GM21723 (cell line): Measurements from ENCODE around the gene ZMYM4.

ENCODE experiments used
- ATAC-seq: cut with Tn5 transposase; IDR thresholded peaks from one replicate; pipeline ENCODE4 v1.9.1; 2021; ENCODE audit warnings: mild to moderate bottlenecking, moderate library complexity; ENCODE audit not compliant: unreplicated experiment

The ZMYM4 gene

DNA sequence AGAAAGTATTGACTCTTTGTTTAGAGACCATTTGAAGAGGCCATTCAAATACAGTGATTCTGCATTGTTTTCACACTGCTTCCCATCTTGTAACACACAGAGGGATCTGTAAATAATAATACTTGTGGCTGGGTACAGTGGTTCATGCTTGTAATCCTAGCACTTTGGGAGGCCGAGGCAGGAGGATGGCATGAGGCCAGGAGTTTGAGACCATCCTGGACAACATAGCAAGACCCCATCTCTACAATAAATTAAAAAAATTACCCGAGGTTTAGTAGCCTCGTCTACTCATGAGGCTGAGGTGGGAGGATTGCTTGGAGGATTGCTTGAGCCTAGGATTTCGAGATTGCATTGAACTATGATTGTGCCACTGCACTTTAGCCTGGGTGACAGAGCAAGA, 5.7 kb downstream of the ZMYM4 start:
- ATAC-seq: no peak

DNA sequence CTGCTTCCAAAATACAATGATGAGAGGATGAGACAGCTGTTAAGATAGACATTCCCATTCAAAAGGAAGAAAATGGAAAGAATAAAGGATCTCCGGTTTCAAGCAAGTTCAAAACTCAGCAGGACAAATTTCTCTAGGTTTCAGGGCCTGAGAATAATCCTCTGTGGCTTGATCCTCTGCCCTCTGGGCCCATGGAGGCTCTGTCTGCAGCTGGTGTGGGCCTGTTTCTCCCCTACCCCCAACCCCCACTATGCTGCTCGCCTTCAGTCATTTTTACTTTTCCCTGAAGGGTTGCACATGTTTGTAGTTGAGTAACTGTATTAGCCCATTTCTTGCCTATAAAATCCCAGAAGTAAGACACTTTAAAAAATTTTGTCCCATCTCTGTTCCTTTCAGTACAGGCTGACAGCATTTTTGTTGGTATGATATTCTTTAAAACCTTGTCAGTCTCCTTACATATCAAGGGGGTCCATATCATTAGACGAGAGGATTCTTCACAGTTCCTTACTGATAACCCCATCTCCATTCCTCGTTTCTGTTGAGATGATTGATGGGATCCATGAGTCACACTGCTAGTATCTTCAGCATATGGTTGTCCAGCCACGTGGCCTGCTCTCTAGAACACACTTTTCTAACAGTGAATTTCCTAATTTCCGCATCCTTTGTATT, 10.5 kb downstream of the ZMYM4 start:
- no peak for ATAC-seq

DNA sequence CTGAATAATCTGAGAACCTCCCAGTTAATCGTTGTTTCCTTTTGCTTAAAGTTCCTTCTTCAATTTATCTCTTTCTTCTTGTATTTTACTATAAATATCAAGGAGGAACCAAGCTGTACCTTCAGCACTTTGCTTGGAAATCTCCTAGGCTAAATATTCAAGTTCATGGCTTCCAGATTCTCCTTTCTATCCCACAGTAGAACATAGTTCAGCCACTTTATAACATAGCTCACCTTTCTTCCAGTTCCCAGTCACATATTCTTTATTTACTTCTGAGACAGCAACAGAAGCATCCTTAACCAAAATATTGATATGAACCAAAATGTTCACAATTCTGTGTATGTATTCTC, 11.0 kb downstream of the ZMYM4 start:
- no peak for ATAC-seq

DNA sequence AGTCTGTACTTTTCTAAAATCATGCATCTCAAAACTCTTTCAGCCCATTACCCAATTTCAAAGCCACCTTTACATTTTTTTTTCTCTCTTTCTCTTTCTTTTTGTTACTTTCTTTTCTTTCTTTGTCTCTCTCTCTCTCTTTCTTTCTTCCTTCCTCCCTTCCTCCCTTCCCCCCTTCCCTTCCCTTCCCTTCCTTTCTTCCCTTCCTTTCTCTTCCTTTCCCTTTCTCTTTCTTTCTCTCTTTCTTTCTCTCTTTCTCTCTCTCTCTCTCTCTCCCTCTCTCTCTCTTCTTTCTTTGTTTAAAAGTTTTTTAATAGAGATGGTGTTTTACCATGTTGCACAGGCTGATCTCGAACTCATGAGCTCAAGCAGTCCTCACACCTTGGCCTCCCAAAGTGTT, 11.5 kb downstream of the ZMYM4 start:
- no peak for ATAC-seq

DNA sequence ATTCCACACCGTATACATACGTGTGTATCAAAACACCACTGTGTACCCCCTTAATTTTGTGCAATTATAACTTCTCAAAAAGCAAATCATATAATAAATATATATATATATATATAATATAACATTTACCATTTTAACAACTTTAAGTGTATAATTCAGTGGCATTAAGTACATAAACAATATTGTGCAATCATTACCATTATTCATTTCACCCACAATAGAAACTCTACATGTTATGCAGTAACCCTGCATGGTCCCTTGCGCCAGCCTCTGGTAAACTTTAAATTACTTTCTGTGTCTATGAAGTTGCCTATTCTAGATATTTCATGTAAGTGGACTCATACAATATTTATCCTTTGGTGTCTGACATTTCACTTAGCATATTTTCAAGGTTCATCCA, 13.1 kb downstream of the ZMYM4 start:
- ATAC-seq: no peak

DNA sequence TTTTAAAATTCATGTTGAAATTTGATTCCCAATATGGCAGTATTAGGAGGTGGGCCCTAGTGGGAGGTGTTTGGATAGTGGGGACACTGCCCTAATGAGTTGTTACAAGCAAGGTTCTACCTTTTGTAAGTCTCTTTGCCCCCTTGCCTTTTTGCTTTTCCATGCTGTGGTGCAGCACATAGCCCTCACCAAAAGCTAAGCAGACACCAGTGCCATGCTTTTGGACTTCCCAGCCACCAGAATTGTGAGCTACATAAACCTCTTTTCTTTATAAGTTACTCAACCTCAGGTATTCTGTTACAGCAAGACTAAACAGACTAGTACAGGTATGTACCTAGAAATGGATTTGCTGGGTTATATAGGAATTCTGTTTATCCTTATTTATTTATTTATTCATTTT, 13.7 kb downstream of the ZMYM4 start:
- ATAC-seq: no peak

DNA sequence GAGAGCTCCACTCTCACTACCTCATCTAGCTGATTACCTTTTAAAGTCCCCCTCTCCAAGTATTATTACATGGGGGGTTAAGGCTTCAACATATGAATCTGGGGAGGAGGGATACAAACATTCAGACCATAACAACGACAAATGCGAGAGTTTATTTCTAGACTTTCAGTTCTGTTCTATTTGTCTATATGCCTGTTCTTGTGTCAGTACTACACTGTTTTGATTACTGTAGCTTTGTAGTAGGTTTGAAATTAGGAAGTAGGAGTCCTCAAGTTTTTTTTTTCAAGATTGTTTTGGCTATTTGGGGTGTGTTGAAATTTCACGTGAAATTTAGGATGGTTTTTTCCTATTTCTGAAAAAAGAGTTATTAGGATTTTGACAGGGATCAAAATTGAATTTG, 16.3 kb downstream of the ZMYM4 start:
- no peak for ATAC-seq

DNA sequence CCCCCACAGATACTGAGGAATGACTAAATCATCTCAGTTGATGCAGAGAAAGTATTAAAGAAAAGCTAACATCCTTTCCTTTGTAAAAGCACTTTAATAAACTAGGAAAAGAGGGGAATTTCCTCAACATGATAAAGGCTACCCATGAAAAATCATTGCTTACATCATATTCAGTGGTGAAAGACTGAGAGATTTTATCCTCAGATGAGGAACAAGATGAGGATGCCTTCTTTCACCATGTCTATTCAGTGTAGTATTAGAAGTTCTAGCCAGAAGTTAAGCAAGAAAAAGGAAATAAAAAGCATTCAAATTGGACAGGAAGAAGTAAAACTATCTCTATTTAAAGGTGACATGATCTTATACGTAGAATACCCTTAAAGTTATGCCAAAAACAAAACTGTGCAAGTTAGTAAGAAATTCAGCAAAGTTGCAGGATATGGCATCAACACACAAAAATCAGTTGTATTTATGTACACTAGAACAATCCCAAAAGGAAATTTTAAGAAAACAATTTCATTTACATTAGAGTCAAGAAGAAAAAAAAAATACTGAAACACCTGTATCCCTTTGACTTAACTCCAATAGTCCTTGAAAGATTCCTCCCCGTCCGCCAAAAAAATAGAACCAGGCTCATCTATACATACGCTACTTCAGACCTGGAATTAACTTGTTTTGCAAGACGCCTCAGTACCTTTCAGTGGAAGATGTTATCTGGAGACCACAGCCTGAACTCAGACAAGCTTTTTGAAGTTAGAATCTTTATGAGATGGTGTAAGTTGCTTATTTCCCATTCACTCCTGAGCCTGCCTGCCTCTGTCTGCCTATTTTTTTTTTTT, 17.5 kb downstream of the ZMYM4 start:
- no peak for ATAC-seq

DNA sequence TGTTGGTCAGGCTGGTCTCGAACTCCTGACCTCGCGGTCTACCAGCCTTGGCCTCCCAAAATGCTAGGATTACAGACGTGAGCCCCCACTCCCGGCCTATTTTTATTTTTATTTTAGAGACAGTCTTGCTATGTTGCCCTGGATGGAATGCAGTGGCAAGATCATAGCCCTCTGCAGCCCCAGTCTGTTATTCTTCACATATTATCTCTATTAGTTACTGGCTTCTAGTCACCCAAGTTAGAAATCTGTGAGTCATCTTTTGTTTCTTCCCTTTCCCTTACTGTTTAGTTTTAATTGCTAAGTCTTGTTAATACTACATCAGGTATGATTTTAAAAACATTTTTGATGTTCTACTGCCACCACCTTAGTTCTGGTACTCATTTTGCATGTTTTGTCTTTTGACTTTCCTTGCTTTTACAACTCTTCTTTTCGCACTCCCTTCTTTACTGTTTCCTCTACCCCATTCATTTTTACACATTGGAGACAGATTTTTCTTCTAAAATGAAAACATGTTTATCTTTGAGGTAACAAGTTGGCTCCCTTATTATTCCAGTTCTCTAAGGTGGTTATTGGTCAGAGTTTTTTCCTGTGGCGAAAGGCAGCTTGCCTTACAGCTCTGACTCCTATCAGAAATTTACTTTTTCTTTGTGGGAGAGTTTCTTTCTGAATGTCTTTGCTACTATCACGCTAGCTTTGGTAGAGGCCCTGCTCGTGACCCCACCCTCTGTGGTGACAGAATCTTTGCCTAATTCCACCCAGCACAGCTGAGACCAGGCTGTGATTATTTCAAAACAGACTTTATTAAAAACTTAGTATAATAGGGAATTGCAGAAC, 19.5 kb downstream of the ZMYM4 start:
- ATAC-seq: no peak

DNA sequence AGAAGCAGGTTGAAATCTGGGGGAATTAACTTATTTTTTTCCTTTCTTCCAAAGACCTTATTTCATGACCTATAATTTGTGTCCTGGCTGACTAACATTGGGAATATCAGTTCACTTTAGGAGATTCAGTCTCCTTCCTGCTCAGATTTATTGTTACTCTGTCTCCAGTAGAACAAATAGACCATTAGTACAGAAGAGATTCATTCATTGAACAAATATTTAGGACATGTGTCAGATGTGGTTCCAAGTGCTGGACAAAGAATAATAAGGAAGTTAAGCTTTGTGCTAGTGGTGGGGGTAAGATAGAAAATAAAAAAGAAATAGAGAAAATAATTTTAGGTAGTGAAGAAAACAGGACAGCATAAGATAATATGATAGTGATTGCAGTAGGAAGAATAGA, 20.3 kb downstream of the ZMYM4 start:
- ATAC-seq: no peak

DNA sequence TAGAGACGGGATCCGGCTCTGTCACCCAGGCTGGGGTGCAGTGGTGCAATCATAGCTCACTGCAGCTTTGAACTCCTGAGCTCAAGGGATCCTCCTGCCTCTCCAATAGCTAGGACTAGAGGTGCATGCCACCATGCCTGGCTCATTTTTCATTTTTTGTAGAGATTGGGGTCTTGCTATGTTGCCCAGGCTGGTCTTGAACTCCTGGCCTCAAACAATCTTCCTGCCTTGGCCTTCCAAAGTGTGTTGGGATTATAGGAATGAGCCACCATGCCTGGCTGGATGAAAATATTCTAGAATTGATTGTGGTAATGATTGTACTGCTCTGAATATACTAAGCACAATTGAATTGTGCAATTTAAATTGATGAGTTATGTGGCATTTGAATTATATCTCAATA, 21.9 kb downstream of the ZMYM4 start:
- ATAC-seq: no peak

DNA sequence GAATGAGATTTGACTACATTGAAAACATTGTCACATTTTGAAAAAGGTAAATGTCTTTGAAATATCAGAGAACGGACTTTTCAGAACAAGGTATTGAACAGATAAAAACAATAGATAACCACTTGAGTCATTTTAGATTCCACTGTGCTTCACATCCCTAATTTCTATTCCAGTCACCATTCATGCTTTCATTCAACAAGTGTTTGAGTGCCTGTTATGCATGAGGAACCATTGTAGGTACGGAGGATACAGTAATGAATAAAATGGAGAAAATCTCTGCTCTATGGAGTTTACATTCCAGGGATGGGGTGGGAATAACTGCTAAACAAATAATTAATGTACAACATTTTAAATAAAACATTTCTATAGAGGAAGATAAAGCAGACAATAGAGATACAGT, 26.3 kb downstream of the ZMYM4 start:
- no peak for ATAC-seq

DNA sequence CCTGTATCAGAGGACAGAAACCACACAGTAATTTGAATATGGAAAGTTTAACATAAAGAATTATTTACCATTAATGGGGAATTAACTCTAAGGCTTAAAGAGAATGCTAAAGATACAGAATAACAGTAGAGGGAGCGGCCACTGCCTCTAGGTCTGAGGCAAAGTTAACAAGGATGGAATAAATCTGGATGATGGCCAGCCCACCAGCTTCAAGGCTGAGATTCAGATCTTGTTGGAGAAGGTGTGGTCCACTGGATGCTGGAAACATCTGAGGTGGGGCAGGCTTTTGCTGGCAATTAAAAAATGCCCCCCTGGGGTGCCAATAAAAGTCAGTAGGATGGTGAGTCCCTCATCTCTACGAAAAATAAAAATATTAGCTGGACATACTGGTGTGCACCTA, 29.4 kb downstream of the ZMYM4 start:
- ATAC-seq: no peak

DNA sequence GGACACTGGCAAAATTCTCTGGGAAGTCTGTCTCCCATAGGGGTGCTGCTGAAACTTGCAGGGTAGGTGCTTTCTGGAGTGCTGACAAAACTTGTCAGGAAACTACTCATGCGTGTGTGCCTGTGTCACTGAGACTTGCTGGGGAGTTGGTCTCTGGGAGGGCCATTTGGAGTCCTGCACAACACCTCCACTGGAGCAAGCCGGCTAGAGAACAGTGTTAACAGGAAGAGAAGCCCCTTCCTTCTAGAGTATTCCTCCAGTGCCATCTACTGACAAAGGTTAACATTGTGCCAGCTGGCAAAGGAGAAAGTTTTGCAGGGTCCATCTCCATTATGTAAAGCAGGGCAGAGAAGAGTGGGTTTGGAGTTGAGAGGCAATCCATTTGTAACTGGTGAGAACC, 30.0 kb downstream of the ZMYM4 start:
- peak; percentile 54 for ATAC-seq

DNA sequence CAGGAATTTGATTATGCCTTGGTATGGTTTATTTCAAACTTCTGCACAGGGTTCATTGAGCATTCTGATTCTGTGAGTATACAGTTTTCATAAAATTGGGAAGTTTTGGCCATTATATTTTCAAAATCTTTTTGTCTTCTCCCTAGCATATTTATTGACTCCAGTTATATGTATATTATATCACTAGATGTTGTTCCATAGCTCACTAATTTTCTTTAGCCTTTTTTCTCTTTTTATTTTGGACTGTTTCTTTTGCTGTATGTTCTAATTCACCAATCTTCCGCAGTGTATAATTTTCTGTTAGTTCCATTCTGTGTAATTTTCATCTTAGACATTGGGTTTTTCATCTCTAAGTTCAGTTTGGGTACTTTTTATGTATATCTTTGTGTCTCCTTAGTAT, 31.9 kb downstream of the ZMYM4 start:
- no peak for ATAC-seq

DNA sequence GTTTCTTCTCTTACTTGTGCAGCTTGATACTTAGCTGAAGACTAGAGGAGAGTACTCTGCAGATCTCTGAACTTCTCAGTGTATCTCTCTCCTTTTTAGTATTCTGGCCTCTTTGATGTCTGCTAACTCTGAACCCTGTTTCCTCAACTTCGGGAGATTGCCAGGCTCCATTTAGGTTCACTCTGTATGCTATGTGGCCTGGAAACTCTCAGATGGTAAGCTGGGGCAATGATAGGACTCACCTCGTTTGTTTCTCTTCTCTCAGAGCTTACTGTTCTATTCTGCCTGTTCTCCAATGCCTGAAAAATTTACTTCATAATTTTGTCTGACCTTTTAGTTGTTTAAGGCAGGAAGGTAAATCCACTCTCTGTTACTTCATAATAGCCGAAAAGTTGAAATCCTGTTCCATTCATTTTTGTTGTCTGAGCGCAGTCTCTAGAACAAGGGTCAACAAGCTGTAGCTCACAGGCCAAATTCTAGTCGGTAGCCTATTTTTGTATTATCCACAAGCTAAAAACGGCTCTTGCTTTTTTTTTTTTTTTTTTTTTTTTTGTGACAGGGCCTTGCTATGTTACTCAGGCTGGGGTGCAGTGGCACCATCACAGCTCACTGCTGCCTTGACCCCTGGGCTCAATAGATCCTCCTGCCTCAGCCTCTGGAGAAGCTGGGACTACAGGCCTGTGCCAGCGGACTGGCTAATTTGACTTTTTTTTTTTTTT, 33.3 kb downstream of the ZMYM4 start:
- ATAC-seq: no peak

DNA sequence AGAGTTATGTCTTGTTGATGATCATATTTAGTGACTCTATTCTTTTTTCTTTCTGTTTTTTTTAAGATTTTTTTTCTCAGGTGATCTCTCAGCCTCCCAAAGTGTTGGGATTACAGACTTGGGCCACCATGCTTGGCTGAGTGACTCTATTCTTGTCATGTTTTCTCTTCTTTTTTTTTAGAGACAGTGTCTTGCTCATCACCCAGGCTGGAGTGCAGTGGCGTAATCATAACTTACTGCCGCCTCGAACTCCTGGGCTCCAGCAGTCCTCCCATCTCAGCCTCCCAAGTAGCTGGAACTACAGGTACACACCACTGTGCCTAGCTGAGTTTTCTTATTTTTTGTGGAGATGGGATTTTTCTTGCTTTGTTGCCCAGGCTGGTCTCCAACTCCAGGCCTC, 36.9 kb downstream of the ZMYM4 start:
- no peak for ATAC-seq

DNA sequence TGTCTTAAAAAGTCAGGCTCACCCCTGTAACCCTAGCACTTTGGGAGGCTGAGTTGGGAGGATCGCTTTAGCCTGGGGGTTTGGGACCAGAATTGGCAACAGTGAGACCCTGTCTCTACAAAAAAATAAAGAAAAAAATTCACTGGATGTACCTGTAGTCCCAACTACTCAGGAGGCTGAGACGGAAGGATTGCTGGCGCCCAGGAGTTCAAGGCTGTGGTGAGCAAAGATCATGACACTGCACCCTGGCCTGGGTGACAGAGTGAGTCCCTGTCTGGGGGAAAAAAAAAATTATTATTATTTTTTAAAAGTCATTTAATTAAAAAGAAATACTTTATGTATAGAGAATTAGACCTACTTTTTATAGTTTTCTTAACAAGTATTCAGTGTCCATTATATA, 47.1 kb downstream of the ZMYM4 start:
- no peak for ATAC-seq

DNA sequence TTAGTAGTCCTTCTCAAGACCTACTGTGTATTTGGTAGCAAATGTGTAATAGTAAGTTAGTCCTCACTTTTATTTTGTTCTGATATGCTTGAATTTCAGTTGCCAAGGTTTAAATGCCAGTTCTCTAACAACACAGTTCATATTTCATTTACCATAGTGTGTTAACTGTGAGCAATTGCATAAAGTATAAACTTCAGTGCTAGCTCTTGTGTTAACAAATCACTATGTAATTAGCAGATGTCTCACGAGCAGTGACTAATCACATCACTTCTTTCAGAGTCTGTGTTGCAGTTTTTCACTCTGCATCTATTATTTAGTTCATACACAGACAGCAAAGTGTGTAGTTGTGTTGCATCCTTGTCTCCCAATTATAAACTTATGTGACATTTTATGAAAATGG, 47.8 kb downstream of the ZMYM4 start:
- ATAC-seq: no peak

DNA sequence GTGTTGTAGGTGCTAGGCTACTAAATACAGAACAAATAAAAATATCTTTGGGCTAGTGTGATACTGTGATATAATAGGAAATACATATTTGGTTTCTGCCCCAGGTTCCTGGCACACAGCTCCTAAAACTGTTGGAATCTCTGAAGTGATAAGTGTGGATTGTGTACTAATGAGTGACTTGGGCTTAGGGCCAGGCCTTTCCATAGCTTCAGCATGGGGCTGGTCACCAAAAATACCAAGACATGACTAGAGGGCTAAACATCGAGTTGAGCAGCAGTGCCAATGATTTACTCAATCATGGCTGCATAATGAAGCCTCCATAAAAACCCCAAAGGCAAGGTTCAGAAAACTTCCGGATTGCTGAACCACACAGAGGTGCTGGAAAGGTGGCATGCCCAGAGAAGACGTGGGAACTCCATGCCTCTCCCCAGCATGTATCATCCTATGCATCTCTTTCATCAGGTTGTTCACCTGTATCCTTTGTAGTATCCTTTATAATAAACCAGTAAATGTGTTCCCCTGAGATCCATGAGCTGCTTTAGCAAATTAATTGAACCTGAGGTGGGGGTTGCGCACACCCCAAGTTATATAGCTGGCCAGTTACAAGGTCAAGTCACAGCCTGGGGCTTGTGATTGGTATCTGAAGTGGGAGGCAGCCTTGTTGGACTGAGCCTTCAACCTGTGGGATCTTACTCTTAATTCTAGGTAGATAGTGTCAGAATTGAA, 51.6 kb downstream of the ZMYM4 start:
- no peak for ATAC-seq

DNA sequence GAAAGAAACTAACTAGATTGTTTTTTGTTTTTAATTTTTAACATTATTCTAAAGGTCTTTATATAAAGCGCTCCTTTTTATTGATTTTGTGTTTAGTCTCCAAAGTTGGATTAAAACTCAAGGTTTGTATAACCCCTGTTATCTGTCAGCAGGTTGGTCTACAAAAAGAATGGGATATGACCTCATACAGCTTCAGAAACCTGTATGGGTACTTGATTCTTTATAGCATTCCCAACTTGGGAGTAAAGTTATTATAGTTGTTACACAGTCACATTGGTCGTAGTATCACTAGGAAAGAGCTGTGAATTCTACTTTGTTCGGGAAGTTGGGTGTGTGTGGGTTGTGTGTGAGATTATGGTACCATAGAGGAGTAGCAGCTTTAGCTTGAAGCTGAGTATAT, 52.4 kb downstream of the ZMYM4 start:
- ATAC-seq: no peak
